ENCODE data around the gene HTR3C.

DNA sequence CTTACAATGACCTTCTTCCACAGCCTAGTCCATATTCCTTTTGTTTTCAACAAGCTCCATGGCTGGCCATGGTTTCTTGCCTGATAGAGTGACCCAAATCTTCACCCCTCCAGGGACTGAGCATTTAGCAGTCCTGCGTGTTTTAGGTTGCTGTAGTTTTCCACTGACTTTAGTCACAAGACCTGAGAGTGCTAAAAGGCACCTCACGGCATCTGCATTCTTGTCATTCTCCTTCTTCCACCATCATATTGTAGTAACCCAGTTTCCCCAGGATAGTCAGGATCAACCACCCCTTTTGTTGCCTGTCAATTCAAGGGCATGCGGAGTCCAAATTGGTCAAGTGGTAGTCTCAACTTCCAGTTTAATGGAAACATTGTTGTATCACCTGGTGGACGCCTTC, 20.8 kb downstream of the HTR3C start:
- TF ChIP-seq OSR1 (CRISPR knock-in tag; IDR thresholded peaks at IDR 0.05) (no peak), RARB (CRISPR knock-in tag; IDR thresholded peaks at IDR 0.05) (no peak), PATZ1 (CRISPR knock-in tag; IDR thresholded peaks at IDR 0.05; ENCODE audit: borderline replicate concordance) (no peak), ISL1 (CRISPR knock-in tag; IDR thresholded peaks at IDR 0.05) (no peak), BACH2 (CRISPR knock-in tag; IDR thresholded peaks at IDR 0.05; ENCODE audit: borderline replicate concordance) (no peak), POU6F1 (CRISPR knock-in tag; IDR thresholded peaks at IDR 0.05; ENCODE audit: borderline replicate concordance, low read depth) (no peak)
